HG03442 (cell line): ENCODE data around the gene PAMR1.
"Not testable (repeated sequence)": the region's sequence is repeated elsewhere in the genome, so short reads cannot be mapped to it uniquely, and the experiment has no call there.

ENCODE experiments used
- ATAC-seq: cut with Tn5 transposase; IDR thresholded peaks from one replicate; pipeline ENCODE4 v1.9.1; 2021; ENCODE audit warnings: mild to moderate bottlenecking, moderate library complexity; ENCODE audit not compliant: unreplicated experiment

Gene PAMR1, protein sequence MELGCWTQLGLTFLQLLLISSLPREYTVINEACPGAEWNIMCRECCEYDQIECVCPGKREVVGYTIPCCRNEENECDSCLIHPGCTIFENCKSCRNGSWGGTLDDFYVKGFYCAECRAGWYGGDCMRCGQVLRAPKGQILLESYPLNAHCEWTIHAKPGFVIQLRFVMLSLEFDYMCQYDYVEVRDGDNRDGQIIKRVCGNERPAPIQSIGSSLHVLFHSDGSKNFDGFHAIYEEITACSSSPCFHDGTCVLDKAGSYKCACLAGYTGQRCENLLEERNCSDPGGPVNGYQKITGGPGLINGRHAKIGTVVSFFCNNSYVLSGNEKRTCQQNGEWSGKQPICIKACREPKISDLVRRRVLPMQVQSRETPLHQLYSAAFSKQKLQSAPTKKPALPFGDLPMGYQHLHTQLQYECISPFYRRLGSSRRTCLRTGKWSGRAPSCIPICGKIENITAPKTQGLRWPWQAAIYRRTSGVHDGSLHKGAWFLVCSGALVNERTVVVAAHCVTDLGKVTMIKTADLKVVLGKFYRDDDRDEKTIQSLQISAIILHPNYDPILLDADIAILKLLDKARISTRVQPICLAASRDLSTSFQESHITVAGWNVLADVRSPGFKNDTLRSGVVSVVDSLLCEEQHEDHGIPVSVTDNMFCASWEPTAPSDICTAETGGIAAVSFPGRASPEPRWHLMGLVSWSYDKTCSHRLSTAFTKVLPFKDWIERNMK

DNA sequence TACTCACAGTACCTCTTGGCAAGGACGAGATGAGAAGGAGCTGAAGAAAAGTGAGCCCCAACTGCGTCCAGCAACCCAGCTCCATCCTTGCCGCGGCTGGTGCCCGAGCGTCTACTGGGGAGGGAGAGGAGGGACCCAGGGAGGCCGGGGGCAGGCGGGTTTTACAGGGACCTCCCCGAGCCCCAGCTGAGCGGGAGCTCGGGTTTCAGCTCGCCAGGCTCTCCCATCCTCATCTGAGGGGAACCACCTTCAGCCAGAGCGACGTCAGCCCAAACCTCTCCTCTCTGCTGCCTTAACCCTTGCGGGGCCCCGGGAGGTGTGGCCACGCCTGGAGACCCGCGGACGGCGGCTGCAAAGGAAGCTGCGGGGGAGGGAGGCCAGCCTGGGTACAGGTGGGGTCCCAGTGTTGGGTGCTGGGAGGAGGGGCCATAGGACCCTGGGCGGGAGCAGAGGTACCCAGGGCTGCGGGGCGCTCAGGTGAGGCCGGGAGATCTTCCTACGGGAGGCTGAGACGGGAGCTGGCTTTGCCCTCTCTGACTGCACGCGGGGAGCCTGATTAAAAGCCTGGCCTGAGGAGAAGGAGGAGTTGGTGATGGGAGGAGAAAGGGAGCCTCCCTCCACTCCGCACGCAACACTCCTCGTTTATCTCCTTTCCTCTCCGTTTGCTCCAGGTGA is at the start of gene PAMR1:
TSS of gene PAMR1 (minus strand) at position 116 of the 675 bp plus-strand sequence. CDS start at position 85, 31 bp downstream.
- no peak for ATAC-seq

DNA sequence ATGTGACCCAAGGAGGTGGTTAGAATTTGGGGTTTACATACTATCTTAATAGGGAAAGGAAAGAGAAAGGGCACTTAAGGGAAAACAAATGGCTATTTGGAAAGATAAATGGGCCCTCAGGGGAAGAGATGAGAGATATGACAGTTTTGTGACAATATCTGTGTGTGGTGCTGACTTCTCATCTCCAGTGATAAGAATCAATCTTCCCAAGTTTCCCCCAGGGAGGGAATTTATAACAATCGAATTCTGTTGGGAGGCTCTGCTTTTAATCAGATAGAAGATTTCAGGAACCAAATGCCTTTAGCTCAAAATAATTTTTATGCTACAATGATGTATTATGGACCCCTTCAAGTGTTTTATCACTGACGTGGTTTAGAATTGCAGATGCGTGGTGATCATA is 46.3 kb upstream of the PAMR1 start:
- no peak for ATAC-seq

DNA sequence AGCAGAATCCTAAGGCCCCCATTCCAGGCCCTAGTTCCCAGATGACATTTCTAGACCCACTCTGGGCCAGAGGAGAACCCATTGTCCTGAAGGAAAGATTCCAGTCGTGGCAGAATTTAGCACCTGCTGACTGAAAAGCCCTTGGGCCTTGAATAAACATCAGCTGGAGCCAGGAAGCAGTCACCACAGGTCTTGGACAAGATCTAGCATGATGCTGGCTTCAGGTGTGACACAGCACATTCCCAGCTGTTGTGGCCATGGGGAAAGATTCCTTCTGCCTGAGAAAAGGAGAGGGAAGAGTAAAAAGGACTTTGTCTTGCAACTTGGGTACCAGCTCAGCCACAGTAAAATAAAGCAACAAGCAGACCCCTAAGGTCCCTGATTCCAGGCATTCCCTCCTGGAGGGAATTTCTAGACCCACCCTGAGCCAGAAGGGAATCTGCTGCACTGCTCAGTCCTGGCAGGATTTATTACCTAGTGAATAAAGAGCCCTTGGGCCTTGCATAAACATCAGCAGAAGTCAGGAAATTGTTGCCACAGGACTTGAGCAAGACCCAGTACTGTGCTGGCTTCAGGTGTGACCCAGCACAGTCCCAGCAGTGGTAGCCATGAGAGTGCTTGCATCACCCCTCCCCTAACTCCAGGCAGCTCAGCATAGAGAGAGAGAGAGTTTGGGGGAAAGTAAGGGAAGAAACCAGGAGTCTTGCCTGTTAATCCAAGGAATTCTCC is 42.5 kb upstream of the PAMR1 start:
- ATAC-seq: no peak

DNA sequence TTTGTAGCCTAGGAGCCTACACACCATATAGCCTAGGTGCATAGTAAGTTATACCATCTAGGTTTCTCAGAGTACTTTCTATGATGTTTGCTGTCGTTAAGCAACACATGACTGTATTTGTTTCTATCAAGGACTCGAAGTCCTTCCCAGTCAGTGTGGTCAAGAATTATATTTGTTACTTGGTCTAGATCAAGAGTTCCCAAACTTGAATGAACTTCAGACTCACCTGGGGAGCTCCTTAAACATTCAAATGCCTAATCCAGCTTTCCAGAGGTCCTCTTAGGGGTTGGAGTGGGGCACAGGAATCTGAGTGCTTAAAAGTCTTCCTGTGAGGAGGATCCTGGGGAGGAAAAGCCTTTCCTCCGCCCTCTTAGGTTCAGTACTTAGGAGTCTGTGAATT is 41.5 kb upstream of the PAMR1 start:
- ATAC-seq: no peak

DNA sequence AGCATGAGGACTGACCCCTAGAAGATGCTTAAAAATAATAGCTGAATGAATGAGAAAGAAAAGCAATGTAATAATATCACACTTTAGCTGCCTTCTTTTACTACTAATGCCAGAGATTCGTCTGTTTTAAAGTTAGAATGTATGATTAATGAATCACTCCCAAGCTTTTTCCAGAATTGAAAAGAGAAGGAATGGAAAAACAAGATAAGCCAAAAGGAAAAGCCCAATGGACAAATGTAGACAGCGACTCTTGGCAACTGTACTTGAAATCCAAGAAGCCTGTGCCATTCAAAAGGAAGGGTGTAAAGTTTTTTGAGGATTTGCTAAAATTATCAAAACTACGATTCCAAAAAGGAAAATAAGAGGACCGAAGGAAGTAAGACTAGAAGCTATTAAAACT is 40.8 kb upstream of the PAMR1 start:
- no peak for ATAC-seq

DNA sequence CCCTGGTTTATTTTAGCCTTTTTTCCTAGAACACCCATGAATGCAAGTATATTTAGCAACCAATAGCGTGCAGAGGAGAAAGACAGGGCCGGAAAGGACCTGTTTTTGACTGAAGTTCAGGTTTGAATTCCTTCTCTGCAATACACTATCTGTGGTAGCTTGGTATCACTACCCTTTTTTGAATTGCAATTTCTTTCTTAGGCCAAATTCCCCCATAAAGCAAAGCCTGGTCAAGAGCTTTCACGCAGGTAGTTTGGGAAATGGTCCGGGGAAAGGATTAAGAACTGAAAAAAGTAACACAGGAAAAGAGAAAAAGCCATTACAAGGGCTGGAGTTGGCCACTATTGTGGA is 38.8 kb upstream of the PAMR1 start:
- no peak for ATAC-seq

DNA sequence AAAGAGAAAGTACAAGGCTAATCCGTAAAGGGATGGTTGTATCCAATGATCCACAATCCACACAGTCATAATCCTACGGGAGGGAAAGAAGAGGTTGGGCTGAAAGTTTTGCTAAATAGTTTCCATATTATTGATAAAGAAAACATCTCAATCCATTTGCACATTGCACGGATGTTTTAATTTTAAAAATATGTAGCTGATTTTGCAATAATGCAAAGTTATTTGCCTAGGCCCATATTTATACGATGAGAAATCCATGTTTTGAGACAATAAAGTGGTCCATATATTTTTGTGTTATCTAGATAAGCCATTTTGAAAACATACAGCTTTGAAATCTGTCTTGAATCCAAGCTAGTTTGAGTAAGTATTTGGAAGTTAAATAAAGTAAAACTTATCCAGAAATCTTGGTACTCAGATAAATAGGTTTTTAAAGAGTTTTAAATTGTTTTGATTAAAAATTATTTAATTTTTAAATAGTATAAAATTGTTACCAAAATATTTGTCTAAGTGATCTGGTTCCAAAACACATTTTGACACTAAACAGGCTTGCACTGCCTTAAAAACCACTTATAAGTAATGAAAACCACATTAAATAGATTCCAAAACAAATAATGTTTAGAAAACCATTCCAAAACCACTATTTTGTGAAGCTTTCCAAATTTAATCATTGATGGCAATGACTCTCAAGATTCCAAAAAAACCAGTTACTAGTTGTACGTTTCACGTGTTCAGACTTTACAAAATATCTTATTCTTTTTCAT is 38.2 kb upstream of the PAMR1 start:
- ATAC-seq: no peak

DNA sequence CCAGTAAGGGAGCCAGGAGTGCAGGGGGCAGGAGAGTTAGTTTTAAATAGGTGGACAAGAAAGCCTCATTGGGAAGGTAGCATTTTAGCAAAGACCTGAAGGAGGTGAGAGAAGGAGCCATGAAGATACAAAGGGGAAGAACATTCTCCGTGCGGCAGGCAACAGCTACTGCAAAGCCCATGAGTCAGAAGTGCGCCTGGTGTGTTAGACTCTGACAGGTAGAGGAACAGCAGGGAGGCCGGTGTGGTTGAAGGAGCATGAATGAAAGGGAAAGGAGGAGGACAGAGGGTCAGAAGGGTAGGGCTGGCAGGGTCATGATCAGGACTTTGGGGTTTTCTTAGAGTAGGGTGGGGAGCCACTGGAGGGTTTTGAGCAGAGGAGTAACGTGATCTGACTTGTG is 34.5 kb upstream of the PAMR1 start:
- no peak for ATAC-seq

DNA sequence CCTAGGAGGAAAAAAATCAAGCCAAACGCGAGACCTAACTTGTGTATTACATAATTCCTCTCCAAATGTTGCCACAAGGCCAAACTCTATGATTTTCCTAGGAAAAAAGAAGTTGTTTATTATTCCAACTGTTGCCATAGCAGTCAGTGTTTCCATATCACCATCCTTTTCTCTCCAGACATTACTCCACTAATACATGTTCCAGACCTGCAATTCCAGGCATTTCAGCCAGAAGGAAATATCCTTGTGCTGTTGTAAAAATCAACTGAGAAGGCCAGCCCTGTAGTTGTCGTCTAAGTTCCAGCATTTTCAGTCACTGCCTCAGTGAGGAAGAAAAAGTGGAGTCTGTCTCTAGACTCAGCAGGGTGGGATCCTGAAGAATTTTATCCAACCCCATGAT is 33.1 kb upstream of the PAMR1 start:
- no peak for ATAC-seq

DNA sequence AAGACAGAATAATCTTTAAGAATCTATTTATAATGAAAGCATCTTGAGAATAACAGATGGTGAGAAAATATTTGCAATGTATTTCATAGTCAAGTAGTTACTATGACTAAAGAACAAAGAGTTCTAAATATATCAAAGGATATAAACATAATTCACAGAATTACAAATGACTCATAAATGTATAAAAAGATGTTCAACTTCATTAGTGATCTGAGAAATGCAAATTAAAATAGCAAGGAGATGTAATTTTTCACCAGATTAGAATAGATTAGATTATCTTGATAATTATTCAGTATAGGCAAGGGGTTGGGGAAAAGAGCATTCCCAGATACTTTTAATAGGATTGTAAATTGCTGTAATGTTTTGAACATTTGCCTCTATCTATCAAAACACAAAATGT is 30.1 kb upstream of the PAMR1 start:
- no peak for ATAC-seq

DNA sequence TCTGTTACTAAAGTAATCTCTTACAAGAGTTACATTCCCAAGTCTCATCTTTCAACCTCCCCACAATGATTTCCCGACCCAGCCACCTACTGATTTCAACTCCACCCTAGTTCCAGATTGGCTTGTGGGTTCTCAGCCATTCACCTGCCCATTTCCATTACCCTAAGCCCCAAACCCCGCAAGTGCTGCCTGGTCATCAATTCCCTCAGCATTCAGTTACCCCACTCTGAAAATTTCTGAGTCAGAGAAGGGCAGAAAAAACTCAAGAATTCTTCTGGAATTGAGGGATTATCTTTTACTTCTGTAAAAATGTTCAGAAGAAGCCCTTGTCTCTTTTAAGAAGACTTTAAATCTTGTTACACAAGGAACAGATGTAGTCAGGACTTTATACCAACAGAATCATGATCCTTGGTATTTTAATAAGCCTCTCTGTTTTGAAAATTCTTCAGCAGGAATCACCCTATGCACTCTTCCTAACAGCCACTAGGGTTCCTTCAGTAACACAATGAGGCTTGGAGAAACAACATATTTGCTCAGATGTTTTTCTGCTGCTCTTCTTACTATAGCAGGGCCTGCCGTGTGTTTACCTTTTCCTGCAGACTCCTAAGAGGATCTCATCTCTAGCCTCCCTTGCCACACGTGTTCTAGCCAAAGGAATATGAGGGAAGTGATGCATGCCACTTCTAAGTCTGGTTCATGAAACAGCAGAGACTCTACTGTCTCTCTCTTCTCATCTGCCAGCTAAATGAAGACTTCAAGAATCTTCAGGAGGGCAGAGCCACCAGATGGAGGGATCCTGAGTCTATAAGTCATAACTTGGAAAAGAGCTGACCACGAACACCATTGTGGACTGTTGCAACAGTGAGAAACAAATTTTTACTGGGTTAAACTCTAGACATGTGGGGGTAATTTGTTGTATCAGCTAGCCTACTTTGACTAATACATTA is 29.3 kb upstream of the PAMR1 start:
- ATAC-seq: no peak

DNA sequence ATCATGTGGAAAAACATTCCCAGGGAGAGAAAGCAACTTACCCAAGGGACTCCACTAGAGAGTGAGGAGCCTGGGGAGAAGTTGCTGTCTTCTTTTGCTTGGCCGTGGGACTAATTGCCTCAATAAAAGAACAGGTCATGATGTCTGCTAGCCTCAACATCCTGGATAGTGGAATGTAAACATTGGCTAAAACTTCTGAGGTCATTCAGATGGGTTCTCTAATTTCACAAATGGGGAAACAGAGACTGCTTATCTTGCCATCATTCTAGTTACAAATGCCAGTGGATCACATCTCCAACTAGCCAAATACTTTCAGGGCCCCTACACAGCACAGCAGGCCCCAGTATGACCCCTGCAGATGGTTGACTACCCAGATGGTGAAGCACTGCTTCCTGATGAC is 28.4 kb upstream of the PAMR1 start:
- ATAC-seq: no peak

DNA sequence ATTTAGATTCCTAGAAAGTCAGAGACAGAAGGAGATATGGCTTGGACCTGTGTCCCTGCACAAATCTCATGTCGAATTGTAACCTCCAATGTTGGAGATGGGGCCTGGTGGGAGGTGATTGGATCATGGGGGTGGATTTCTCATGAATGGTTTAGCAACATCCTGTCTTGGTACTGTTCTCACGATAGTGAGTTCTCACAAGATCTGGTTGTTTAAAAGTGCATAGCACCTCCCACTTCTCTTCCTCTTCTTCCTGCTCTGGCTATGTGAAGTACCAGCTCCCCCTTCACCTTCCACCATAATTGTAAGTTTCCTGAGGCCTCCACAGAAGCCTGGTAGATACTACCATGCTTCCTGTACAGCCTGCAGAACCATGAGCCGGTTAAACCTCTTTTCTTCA is 27.6 kb upstream of the PAMR1 start:
- no peak for ATAC-seq

DNA sequence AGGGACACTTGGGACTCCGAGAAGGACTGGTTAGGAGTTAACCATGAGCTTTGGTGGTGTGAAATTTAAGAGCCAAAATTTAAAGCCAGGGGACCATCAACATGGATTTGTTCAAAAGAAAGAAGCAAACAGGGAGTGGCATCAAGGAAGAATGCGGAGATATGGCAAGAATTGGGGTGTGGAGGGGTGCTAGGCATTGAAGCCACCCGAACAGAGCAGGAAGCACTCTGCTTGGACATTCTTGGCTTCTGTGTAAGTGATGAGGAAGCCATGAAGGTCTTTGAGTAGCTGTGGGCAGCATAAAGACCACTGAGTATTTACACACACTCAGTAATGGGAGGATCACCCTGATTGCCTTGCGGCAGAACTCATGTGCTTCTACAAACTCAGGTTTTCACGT is 27.2 kb upstream of the PAMR1 start:
- no peak for ATAC-seq

DNA sequence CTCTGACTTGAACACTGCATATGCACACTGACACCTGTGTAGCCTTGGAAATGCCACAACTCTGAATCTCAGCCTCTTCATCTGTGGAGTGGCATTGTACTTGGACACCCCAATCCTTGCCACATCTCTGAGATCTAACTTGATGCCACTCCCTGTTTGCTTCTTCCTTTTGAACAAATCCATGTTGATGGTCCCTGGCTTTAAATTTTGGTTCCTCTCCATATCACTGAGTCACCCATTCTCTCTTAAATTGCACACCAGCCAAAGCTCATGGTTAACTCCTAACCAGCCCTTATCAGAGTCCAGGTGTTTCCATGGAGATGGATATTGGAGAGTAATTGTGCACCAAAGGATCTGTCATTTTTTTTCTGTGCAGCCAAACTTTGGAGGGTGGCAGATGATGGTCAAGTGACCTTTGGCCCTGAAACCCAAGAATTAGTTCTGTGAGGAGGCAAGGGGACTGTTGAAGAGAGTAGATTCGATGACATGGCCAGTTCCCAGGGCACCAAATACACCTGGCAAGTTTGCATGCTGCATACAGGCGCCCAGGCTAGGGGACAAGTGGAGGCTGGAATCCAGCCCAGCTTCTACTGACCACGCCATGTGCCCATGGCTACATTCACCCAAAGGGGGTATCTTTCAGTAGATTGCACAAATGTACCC is 25.1 kb upstream of the PAMR1 start:
- no peak for ATAC-seq

DNA sequence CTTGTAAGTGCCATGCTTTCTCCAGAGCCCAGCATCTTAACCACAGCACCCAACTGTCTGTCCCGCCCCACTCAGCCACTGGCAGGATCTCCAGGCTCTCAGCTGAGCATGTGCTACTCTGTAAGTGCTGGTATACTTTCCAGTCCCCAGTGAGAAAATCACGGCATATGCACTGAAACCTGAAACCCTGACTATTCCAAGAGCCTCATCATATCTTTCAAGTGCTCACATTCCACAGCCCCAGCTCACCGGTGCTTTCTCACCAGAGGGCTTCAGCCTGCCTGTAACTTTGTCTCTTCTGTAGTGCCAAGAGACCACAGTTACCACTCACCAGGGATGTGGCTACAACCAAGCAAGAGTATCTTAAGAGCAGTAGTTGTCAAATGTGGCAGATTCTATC is 24.4 kb upstream of the PAMR1 start:
- no peak for ATAC-seq

DNA sequence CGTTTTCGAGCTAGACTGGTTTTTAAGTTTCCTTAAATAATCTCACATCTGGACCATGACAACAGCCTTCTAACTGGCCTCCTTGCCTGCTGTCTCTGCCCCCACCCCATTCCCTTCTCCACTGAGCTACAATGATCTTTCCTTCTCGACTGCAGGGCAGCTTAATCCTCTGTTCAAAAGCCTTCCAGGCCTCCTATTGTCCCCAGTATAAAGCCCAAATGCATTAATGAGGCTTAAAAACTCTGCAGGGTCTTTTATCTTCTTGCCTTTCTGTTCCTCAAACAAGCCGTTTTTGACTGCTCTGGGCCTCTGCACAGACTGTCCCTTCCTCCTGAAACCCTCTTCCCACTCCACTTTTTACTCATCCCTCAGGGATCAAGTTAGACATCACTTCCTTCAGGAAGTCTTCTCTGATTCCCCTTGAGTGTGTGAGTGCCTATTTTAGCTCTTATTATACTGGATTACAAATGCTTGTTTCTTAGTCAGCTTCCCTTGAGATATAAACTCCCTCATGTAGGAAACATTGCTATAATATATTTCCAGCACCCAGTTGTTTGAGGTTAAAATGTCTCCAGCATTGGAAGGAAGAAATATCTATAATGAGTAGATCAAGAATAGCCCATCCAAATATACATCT is 23.6 kb upstream of the PAMR1 start:
- ATAC-seq: no peak

DNA sequence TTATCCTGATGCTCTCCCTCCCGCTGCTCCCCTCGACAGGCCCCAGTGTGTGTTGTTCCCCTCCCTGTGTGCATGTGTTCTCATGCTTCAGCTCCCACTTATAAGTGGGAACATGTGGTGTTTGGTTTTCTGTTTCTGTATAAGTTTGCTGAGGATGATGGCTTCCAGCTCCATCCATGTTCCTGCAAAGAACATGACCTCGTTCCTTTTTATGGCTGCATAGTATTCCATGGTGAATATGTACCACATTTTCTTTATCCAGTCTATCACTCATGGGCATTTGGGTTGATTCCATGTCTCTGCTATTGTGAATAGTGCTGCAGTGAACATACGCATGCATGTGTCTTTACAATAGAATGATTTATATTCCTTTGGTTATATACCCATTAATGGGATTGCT is 22.6 kb upstream of the PAMR1 start:
- not testable (repeated sequence) for ATAC-seq
